A549 (cell line): ENCODE measurements around the gene SLC28A1.
"Not testable (repeated sequence)": the region's sequence is repeated elsewhere in the genome, so short reads cannot be mapped to it uniquely, and the experiment has no call there.

Source experiments
- CTCF ChIP-seq: fragments of >200 bp; sonication (Bioruptor Twin); formaldehyde crosslinking; IDR thresholded peaks from 3 replicates; pipeline ENCODE4 v1.5.1; 2016
- E2F6 ChIP-seq: IDR thresholded peaks from 2 replicates; pipeline ENCODE4 v1.6.1; 2012; ENCODE audit warnings: low read depth, borderline replicate concordance
- HMGXB4 ChIP-seq: fragments of 250-450 bp; sonication (Bioruptor Pico); IDR thresholded peaks from 2 replicates; pipeline ENCODE4 v1.5.0; 2021; ENCODE audit warnings: mild to moderate bottlenecking, moderate library complexity, borderline replicate concordance
- POLR2A ChIP-seq: IDR thresholded peaks from 2 replicates; pipeline ENCODE4 v1.6.1; 2012; ENCODE audit warnings: mild to moderate bottlenecking, low read length
- REST ChIP-seq: fragments of 200-600 bp; sonication (generic); IDR thresholded peaks from 2 replicates; pipeline ENCODE4 v1.6.1; 2016; ENCODE audit warnings: antibody characterized with exemption, mild to moderate bottlenecking, moderate library complexity
- TP53 ChIP-seq: fragments of 250-450 bp; sonication (Bioruptor Pico); IDR thresholded peaks from 2 replicates; pipeline ENCODE4 v1.5.0; 2021; ENCODE audit warnings: mild to moderate bottlenecking, moderate library complexity

GRCh38 chr15:84924821-84925569, 40.5 kb downstream of the SLC28A1 start:
- not testable (repeated sequence) for TF ChIP-seq REST; POLR2A; TP53 (CRISPR knock-in tag); CTCF; HMGXB4 (CRISPR knock-in tag); E2F6
